ENCODE results near the gene DNHD1.

DNHD1 gene

DNA sequence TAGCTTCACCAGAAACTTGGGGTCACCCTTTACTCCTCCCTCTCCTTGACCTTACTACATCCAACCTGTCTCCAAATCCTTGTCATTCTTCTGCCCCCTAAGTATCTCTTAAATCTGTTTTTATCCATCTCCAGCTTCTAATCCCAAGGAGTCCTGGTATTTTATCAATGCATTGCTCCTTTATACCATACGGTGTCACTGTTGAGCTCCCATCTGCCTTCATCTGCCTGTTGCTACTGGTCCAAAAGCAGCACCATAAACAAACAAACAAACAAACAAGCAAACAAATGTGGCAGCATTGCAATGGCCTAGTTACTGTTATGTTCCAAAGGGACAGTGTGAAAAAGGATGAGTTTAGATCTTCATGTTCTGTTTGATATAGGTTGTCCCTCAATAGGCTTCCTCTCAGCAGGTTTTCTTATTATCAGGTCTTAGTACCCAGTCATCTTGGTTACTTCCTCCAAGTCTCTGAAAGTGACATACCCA is 34.2 kb downstream of the DNHD1 start:
- no peak for DNase-seq

DNA sequence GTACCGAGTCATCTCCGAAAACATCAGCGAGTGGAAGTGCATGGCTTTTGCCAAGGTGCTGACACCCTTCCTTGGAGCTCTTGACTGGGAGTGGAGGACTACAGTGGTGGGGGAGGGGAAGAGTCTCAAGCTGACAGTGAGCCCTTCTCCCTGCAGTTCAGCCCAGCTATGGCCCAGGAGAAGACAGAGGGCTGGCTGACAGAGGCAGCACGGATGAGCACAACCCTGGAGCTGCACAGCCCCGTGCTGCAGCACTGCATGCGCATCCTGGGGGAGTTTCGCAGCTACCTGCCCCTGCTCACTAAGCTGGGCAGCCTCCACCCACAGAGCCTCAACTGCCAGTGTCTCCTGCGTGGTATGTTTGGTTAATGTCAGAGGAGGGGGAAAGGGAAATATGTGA is 41.4 kb downstream of the DNHD1 start:
- no peak for DNase-seq

DNA sequence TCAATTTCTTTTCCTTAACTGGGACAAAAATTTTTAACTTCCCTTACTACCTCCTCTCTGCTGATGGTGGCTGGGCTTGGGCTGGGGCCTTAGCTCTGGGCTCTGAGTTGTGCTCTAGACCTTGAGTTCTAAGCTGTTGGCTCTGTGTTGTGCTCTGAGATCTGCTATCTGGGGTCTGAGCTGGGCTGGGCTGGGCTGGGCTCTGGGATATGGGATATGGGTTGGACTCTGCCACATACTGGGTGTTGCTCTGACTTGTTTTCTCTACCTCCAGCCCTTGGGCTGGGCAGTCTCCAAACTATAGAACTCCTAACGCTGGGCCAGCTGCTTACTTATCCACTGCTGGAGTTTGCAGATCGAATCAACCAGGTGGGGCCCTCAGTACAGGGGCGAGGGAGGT is 41.9 kb downstream of the DNHD1 start:
- no peak for DNase-seq

DNA sequence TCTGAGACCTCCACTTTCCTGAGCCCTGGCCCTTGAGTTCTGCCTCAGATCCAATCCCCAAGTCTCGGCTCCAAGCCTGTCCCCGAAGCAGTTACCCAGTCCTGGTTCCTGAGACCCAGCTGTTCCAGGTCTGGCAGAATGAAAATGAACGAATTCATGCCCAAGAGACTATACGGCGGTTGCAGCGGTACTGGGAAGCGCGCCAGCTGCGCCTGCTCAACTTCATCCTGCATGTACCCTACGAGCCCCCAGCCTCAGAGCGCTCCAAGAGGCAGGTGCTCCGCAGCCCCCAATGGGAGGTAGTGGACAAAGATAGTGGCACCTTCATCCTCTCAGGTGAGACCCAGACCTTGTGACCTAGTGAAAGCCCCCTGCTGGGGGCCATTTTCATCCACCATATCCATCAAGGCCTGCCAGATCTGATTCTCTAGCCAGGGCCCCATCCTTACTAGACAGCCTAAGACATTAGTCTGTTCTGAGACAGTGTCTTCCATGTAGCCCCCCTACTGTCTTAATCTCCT is 42.7 kb downstream of the DNHD1 start:
- DNase-seq: no peak

DNA sequence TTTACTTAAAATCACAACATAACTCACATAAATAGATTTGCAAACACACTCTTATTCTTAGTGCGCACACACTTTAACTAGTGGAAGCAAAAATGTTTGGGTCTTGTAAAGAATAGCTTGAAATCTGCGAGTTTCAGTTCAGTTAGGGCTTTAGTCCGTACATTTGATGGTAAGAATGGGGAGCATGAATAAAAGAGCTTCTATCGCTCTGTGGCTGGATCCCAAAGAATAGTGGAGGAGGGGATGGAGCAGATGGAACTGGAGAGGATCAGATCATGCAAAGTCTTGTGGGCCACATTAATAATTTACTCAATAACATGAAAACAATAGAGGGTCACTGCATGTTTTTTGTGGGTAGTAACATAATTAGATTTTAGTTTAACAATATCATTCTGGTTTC is 44.3 kb downstream of the DNHD1 start:
- DNase-seq: no peak

DNA sequence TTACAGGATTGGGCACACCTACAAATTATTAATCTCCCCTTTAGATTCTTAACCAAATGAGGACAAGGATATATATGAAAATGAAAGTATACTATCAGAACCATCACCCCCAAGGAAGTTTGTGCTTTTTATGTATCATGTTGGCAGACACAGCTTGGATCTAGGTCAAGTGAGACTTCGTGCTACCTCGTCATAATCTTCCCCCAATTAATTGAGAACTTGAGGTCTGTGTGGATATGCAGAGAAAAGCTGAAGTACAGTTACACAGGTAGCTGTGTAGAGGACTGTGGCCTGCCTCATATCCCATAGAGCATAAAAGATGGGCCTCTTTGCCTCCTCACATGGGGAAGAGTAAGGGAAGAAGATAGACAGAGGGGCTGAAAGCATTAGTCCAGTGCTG is 45.6 kb downstream of the DNHD1 start:
- DNase-seq: no peak

DNA sequence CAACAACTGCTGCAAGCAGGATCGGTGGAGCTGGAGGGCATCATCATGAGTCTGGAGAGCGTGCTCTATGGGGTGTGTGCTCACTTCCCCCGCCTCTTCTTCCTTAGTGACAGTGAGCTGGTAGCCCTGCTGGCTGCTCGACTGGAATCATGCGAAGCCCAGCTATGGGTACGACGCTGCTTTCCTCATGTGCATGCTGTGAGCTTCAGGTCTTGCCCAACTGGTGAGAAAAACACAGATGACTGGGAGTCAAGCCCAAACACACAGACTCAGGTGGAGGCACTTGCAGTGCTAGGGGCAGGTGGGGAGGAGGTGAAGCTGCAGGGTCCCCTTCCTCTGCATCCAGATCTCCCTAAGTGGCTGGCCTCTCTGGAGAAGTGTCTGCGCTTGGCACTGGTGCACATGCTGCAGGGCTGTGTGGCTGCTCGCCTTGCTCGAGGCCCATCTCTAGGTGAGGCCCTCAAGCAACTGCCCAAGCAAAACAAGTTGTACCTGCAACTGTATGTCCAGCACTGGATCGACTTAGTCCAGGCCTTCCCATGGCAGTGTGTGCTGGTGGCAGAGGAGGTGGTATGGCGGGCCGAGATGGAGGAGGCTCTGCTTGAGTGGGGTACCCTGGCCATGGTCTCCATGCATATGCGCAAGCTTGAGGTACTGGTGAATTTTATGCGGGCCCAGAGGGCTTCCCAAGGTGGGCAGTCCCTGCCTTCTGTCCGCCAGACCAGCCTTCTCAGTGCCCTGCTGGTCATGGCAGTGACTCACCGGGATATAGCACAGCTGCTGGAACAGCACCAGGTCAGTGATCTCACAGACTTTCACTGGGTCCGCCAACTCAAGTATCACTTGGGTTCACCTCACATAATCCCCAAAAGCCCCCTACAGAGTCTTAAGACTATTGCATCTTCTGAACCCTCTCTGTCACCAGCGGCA is 48.1 kb downstream of the DNHD1 start:
- no peak for DNase-seq

DNA sequence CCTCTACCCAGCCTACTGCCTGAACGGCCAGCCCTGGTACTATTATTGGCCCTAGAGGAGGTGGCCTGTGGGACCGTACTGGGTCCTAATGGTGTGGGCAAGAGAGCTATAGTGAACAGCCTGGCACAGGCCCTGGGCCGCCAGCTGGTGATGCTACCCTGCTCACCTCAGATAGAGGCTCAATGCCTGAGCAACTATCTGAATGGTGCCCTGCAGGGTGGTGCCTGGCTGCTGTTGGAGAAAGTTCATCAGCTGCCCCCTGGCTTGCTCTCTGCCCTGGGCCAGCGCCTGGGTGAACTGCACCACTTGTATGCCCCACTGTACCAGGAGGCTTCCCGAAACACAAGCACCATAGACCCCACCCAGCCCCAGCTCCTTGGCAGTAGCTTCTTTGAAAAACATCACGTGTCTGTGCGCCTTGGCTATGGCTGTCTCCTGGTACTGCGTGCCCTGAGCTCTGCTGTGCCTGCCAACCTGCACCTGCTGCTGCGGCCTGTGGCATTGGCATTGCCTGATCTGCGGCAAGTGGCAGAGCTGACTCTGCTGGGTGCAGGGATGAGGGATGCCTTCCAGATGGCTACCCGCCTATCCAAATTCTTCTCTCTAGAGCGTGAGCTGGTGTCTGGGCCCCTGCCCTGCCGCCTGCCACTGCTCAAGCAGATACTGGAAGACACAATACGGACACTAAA is 49.0 kb downstream of the DNHD1 start:
- DNase-seq: no peak

DNA sequence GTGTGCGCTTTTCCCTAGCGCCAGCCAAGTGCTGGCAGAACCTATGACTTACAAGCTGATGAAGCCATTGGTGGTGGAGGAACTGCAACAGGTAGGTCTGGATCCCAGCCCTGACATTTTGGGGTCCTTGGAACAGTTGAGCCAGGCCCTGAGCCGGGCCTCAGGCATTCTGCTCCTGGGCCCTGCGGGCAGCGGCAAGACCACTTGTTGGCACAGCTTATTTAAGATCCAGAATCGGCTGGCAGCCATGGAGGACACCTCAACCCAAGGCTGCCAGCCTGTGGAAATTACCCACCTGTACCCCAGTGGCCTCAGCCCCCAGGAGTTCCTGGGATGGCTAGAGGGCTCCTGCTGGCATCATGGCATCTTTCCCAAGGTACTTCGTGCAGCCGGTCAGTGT is 49.7 kb downstream of the DNHD1 start:
- no peak for DNase-seq

DNA sequence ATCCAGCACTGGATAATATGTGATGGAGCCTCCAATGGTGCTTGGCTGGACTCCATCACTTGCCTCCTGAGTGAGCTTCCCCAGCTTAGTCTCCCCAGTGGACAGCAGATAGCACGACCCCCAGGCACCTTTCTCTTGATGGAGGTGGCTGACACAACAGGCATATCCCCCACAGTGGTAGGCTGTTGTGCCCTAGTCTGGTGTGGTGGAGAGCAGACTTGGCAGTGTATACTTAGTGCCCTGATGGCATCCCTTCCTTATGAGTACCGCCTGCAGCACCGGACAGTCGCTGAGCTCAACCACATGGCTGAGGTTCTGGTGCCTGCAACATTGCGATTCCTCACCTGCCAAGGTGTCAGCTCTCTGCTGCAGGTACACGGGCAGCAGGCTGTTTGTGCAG is 50.1 kb downstream of the DNHD1 start:
- DNase-seq: no peak

DNA sequence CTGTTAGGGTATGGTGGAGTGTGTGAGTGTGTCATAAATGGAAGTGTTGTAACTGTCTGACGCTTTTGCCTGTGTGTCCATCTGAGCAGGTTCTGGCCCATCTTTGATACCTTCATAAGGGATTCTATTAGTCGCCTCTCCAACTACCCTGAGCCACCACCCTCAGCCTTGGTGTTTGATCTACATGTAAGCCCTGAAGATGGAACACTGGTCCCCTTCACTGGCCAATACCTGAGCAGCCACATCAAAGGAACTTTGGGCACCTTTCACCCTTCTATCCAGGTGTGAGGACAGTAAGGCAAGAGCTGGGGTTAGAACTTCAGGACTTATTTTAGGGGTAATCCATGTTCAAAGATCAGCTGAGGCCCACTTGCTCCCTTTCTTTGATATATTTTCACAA is 51.0 kb downstream of the DNHD1 start:
- DNase-seq: no peak

DNA sequence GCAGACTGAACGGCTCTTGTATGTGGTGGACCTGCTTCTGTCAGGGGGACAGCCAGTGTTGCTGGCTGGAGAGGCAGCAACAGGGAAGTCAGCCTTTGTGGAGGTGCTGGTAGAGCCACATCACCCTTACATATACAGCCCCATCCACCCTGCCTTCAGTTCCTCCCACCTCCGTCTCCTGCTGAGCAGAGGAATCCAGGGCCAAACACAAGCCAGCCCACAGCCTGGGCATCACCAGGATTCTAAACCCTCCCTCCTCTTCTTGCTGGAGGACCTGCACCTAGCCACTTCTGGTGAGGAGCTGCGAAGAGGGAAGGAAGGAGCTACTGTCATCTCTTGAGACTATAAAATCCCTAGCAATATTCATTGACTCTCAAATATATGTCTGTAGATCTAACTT is 51.6 kb downstream of the DNHD1 start:
- no peak for DNase-seq

DNA sequence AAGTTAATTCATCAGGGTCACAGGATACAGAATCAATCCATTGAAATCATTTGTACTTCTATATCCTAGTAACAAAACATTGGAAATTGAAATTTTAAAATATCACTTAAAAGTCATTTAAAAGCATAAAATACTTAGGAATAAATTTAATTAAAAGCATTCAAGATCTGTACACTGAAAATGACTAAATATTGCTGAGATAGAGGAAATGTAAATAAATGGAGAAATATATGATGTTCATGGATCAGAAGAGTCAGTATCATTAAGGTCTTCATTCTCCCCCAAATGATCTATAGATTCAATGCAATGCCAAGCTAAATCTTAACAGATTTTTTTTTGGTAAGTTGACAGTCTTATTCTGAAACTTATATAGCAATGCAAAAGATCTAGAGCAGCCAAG is 56.6 kb downstream of the DNHD1 start:
- DNase-seq: no peak

DNA sequence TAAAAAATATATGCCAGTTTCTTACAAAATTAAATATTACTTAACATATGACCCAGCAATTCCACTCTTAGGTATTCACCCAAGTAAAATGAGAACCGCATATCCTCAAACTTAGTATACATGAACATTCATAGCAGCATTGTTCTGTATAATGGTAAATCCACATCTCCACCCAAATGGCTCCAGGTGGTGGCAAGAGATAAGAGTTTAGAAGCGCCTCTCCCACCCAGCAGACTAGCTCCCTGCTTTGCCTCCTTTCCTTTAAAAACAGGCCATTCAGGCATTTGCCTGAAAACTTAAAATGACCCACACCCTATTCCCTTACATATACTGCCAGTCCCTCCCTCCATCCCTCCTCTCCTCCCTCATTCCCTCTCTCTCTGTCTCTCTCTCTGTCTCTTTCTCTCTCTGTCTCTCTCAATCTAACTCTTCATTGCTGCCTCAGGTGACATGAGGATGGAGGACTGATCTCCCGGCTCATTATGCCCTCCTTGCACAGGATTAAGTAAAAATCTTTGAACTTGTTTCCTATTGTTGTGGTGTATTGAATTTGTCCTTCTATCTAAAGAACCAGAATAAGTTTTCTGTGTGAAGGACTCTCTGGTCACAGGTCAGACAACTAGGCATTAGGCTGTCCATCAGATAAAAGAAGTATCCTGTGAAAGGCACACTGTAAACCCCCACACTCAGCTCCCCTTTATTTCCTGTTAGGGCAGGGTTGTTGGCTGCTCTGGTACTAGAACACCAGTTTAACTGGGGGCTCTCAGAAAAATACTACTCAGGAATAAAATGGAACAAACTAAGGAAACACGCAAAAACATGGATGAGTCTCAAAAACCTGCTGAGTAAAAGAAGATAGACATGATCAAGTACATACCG is 58.0 kb downstream of the DNHD1 start:
- no peak for DNase-seq

DNA sequence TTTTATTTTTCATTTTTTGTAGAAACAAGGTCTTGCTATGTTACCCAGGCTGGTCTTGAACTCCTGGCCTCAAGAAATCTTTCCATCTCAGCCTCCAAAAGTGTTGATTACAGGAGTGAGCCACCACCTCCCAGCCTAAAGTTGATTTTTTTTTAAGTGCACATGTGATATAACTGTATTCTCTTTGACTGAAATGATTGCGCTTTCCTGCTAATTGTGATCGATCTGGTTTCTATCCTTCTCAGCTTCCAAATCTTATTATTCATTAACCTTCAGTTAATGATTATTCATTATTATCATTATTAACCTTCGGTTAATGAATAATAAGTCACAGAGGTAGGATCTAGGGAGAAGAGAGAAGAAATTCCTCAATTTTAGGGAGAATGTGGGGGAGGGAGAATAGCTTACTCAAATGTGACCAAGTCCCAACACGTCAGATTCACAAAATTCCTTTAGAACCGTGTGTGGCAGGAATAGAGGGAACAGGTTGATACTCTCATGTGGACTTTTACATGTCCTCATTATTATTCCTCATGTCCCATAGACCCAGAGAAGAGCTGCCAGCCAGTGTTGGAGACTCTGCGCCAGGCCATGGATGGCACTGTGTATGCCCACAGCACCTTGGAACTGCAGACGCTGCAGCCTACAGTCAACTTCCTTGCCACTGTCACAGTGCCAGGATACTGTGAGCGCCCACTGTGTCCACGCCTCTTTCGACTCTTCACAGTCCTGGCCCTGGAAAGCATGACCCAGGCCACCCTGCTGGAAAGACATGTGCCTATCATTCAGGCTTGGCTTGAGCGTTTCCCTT is 59.3 kb downstream of the DNHD1 start:
- no peak for DNase-seq

DNA sequence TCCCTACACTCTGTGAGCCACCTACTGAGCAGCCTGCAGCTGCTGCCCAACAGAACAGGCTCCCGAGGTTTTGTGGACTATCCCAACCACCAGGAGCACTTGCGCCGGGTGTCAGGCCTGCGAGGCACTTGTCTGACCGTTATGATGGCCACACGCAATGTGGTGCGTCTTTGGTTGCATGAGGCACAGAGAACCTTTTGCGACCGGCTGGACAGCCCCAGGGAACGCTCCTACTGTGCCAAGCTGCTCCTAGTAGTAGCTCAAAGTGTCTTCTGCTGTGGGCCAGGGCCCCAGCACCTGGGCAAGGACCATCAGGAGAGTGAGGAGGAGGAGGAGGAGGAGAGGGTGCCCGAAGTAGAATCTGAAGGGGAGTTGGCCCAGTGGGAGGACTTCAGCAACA is 60.0 kb downstream of the DNHD1 start:
- no peak for DNase-seq

DNA sequence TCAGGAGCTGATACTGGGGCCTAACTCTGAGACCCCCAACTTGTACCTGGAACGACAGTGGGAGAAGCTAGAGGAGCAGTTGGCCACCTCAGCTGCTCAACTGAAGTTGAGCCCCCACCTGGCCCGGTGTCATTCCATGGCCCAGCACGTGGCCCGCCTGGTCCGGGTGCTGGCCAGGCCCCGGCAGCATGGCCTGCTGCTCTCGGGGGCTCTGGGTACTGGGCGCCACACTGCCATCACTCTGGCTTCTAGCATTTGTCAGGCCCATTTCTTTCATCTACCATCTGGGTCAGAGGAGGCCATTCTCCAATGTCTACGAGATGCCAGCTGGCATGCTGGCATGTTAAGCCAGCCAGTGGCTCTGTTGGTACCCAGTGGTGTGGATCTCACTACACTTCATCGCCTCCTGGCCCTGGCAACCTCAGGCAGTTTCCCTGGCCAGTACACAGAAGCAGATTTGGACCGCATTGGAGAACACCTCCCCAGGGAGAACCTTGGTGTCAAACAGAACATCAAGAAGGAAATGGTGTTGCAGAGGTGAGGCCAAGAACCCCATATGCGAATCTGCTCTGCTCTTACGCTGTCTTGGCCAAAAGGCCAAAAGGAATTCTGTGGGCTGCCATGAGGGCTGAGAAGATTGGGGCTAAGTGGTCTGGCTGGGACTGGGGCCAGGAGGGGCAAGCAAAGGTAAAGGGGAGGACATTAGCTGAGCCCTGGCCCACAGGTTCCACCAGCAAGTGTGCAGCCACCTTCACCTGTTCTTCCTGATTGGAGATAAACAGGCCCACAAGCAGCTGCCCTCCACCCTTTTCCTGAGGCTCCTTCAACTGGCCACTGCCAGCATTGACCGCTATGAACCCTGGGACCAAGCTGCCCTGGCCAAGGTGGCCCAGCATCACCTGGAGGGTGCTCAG is 60.9 kb downstream of the DNHD1 start:
- no peak for DNase-seq

DNA sequence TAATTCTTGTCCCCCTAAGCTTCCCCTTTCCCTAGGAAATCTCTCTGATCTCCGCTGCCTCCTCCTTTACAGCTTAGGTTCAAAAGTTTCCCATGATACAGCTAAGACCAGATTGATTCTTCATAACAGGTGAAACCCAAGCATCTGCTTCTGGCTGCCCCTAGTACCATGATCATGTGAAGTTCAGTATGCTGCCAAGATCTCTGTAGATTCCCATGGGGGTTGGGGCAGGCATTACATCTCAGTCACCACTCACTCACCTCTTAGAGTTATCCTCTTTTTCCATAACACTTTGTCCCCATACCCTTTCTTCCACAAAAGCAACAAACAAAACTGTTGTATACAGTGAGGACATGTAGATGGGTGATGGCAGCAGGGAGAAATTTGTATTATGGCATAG is 62.3 kb downstream of the DNHD1 start:
- DNase-seq: no peak

DNA sequence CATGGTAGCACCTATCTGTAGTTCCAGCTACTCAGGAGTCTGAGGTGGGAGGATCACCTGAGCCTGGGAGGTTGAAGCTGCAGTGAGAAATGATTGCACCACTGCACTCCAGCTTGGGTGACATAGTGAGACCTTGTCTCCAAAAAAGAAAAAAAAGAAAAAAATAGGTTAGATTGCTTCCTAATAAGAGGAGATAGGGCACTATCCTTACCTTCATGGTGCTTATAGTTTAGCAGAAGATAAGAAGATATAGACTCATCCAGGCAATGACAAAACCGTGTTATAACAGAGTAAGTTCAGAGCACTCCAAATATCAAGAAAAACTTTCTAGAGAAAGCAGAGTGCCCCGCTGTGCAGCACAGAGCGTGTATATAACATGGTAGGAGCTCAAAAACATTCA is 64.2 kb downstream of the DNHD1 start:
- no peak for DNase-seq

DNA sequence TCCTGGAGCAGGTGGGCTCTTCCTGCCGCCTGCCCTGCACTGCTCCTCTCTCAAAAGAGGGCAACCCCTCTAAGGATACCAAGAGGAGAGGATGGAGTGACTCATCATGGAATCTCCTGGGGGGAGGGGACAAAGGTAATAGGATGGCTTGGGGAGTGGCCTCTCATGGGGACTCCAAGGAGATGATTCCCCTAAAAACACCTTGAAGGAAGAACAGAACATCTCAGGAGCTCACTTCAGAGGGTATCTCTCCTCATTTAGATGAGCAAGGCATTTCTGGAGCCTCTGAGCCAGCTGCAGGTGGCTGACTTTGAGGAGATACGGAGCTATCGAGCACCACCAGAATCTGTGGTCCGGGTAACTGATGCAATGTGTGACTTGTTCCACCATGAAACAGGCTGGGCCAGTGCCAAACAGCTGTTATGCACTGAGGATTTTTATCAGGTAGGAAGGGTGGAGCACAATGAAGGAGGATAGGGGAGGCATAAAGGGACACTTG is 66.1 kb downstream of the DNHD1 start:
- no peak for DNase-seq

DNA sequence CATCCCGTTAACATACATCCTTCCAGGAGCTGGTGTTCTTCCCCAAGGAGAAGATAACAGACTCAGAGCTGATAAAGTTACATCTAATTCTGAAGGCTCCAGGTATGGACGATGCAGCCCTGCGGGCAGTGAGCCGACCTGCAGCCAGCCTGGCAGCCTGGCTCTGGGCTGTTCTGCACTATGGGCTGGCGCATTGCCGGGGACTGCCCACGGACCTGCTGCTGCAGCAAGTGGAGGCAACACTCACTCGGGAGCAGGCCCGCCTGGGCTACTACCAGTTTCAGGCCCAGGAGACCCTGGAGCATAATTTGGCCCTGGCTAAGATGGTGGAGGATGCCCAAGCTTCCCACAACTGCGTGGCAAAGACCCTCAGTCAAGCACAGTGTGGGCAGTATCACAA is 66.6 kb downstream of the DNHD1 start:
- DNase-seq: no peak
